Panc1 (cell line): ENCODE data around the gene SMARCE1. TPM values are rescaled to one million over a fixed set of nuclear protein-coding genes. Genes with fewer than 3 reads are reported as not detected.

Experiments
- total RNA-seq: library from RNA; stranded (reverse); gene quantifications from one replicate; pipeline ENCODE4 v1.2.1, GENCODE V29; 2021; ENCODE audit not compliant: unreplicated experiment

SMARCE1 gene
- total RNA-seq, 1 experiment from 2014 or later, result 129 TPM

Other genes with a start within 250 kb of the SMARCE1 start
- gene TOP2A, start 229.9 kb downstream of the SMARCE1 start, total RNA-seq, result 230 TPM
- 27.1 TPM for gene IGFBP4, start 204.4 kb downstream of the SMARCE1 start, total RNA-seq
- not detected for gene TNS4, start 146.2 kb downstream of the SMARCE1 start, total RNA-seq
- gene CCR7, start 82.3 kb downstream of the SMARCE1 start, total RNA-seq, result 0.44 TPM
- not detected for gene KRT222, start 17.4 kb upstream of the SMARCE1 start, total RNA-seq
- not detected for gene KRT24, start 55.9 kb upstream of the SMARCE1 start, total RNA-seq
- gene KRT25, start 107.5 kb upstream of the SMARCE1 start, total RNA-seq, result not detected
- not detected for gene KRT26, start 124.4 kb upstream of the SMARCE1 start, total RNA-seq
- gene KRT27, start 134.7 kb upstream of the SMARCE1 start, total RNA-seq, result not detected
- gene KRT28, start 152.1 kb upstream of the SMARCE1 start, total RNA-seq, result not detected
- gene KRT10, start 174.8 kb upstream of the SMARCE1 start, total RNA-seq, result 70.8 TPM
- gene KRT12, start 219.4 kb upstream of the SMARCE1 start, total RNA-seq, result not detected
- gene KRT20, start 237.4 kb upstream of the SMARCE1 start, total RNA-seq, result 0.13 TPM